Naive thymus-derived CD4-positive, alpha-beta T cell (primary cell): ENCODE measurements around the gene SMIM45.

Experiments
- ATAC-seq: fragments of 150-1000 bp; cut with Tn5 transposase; 2 replicates; pipeline ENCODE4 v1.10.0; 2021; ENCODE audit warnings: mild to moderate bottlenecking, moderate library complexity
- CTCF ChIA-PET: fragments of 350-600 bp; sonication (Branson Sonifier 250); formaldehyde crosslinking; loops from one replicate; lab custom pipeline; 2021; ENCODE audit warnings: antibody characterized with exemption; lab: Charles Lee
- POLR2A ChIA-PET: fragments of 350-600 bp; sonication (Branson Sonifier 250); formaldehyde crosslinking; loops from one replicate; lab custom pipeline; 2021; ENCODE audit warnings: antibody characterized with exemption, inconsistent platforms; lab: Charles Lee
- DNase-seq, 9 donors: peaks; one replicate each; pipeline versions ENCODE4 v3.0.0 to v3.0.0-alpha.2; 2020 to 2022; ENCODE audit warnings: mixed read lengths in 1 of 9
- H3K27ac ChIP-seq: one replicate; pipeline ENCODE4 v1.7.0; 2013; ENCODE audit warnings: mild to moderate bottlenecking, low read depth, low read length, moderate library complexity
- H3K27me3 ChIP-seq, 2 donors: one replicate each; pipeline ENCODE4 v1.7.0; 2013; ENCODE audit warnings: low read length in 2 of 2, mild to moderate bottlenecking in 2 of 2, moderate library complexity in 2 of 2; ENCODE audit not compliant: control insufficient read depth in 2 of 2, insufficient read depth in 2 of 2
- H3K36me3 ChIP-seq, 3 experiments: 1 replicate in 2 of 3; 2 replicates in 1 of 3; pipeline ENCODE4 v1.7.0; 2013; ENCODE audit warnings: low read length in 3 of 3, mild to moderate bottlenecking in 3 of 3, moderate library complexity in 1 of 3; ENCODE audit not compliant: insufficient read depth in 3 of 3, control insufficient read depth in 2 of 3
- H3K4me1 ChIP-seq, 2 donors: one replicate each; pipeline ENCODE4 v1.7.0; 2013; ENCODE audit warnings: low read length in 2 of 2, mild to moderate bottlenecking in 2 of 2, moderate library complexity in 1 of 2; ENCODE audit not compliant: control insufficient read depth in 2 of 2, insufficient read depth in 2 of 2
- H3K4me3 ChIP-seq: 2 replicates; pipeline ENCODE4 v1.7.0; 2013; ENCODE audit warnings: mild to moderate bottlenecking, low read length
- H3K9me3 ChIP-seq, 3 experiments: 1 replicate in 2 of 3; 2 replicates in 1 of 3; pipeline ENCODE4 v1.7.0; 2013; ENCODE audit warnings: low read length in 3 of 3; ENCODE audit not compliant: control insufficient read depth in 2 of 3
- H3K27ac Mint-ChIP-seq, 9 donors: one replicate each; pipeline ENCODE4 v1.8.0; 2020 to 2022; ENCODE audit warnings: mixed read lengths in 9 of 9, mild to moderate bottlenecking in 8 of 9, moderate library complexity in 5 of 9, inconsistent platforms in 2 of 9
- H3K27me3 Mint-ChIP-seq, 5 donors: one replicate each; pipeline ENCODE4 v1.8.0; 2021 to 2022; ENCODE audit warnings: mixed read lengths in 5 of 5, mild to moderate bottlenecking in 1 of 5
- H3K36me3 Mint-ChIP-seq, 5 donors: one replicate each; pipeline ENCODE4 v1.8.0; 2020 to 2022; ENCODE audit warnings: mixed read lengths in 5 of 5, mild to moderate bottlenecking in 3 of 5, inconsistent platforms in 1 of 5
- H3K4me1 Mint-ChIP-seq, 7 donors: one replicate each; pipeline ENCODE4 v1.8.0; 2020 to 2022; ENCODE audit warnings: mixed read lengths in 7 of 7, mild to moderate bottlenecking in 3 of 7, inconsistent platforms in 1 of 7
- H3K4me3 Mint-ChIP-seq, 10 donors: one replicate each; pipeline ENCODE4 v1.8.0; 2020 to 2022; ENCODE audit warnings: mild to moderate bottlenecking in 10 of 10, mixed read lengths in 10 of 10, moderate library complexity in 6 of 10, inconsistent platforms in 2 of 10
- H3K9me3 Mint-ChIP-seq, 11 donors: one replicate each; pipeline ENCODE4 v1.8.0; 2020 to 2022; ENCODE audit warnings: mixed read lengths in 11 of 11, mild to moderate bottlenecking in 4 of 11, inconsistent platforms in 1 of 11, moderate library complexity in 1 of 11
- intact Hi-C, 2 donors: fragments of 100-400 bp; cut with micrococcal nuclease; formaldehyde crosslinking; loops; one replicate each; pipeline ENCODE4 v1.15.1; 2023

SMIM45 gene

GRCh38 chr22:41957941-41958556, 6.1 kb downstream of the SMIM45 start:
- H3K27me3 Mint-ChIP-seq, result peaks cover 0 to 1% (median 0%) of the 10 kb centered on the region in 5 donors
- H3K4me3 Mint-ChIP-seq, result peak overlapping the region in 6 of 10 donors; percentile 3 to 67 (median 50)
- no peaks in the 10 kb centered on the region for H3K36me3 Mint-ChIP-seq
- Histone ChIP-seq H3K9me3 (no peaks in the 10 kb centered on the region), H3K4me3 (no peak overlapping the region), H3K27ac (no peak overlapping the region), H3K27me3 (no peaks in the 10 kb centered on the region), H3K36me3 (no peaks in the 10 kb centered on the region), H3K4me1 (peaks cover 3 to 4% of the 10 kb centered on the region in 2 donors)
- DNase-seq (peak in 2 of 9 donors; percentile 23 to 28), ATAC-seq (peak; percentile 50)
- POLR2A ChIA-PET, result no interaction called here
- peaks cover 0 to 5% (median 4%) of the 10 kb centered on the region in 7 donors for H3K4me1 Mint-ChIP-seq
- H3K9me3 Mint-ChIP-seq, result peaks cover 0 to 2% (median 0%) of the 10 kb centered on the region in 11 donors
- CTCF ChIA-PET, result interaction anchor here (0.6 to 1.7 kb wide), 3 partner anchors 8 to 305 kb away, joined by 3 to 4 read pairs (median 4); no protein-coding TSS in a partner anchor
- H3K27ac Mint-ChIP-seq, result no peak overlapping the region
- intact Hi-C loops, result loop anchor here in 1 of 2 donors (1.0 kb wide), 2 partner anchors 261 to 479 kb away; no protein-coding TSS in a partner anchor

DNA sequence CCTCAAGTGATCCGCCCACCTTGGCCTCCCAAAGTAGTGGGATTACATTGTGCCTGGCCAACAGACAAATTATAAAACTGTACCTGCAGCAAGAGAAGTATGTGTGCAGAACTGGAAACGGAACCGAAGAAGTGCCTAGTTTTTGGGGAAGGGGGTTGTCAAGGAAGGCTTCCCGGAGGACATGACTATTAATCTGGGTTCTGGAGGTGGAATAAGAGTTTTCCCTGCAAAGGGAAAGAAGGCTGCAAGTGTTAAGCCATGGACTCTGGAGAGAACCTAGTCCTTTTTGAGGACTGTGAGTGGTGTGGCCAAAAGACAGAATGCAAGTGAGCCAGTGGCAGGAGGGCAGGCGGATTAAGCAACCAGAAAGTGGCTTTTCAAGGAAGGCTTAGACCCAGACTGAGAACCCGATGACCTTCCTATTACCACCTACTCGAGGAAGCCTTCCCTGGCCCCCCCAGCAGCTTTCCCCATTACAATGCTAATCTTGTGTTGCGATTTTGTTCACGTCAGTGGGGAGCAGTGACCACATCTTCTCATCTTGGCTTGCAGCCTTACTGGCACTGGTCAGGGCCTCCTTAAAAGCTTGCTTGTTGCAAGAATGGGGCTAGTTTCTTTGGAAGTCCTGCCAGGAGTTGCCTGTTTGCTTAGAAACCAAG, 11.6 kb downstream of the SMIM45 start:
- Histone ChIP-seq H3K9me3 (no peaks in the 10 kb centered on the region), H3K4me1 (no peaks in the 10 kb centered on the region), H3K36me3 (no peaks in the 10 kb centered on the region), H3K4me3 (no peak overlapping the region), H3K27ac (no peak overlapping the region), H3K27me3 (no peaks in the 10 kb centered on the region)
- CTCF ChIA-PET, result interaction anchor here (0.6 to 0.8 kb wide), 3 partner anchors 101 to 478 kb away, joined by 3 read pairs; no protein-coding TSS in a partner anchor
- intact Hi-C loops, result no loop called here
- POLR2A ChIA-PET, result no interaction called here
- H3K9me3 Mint-ChIP-seq, result no peaks in the 10 kb centered on the region
- ATAC-seq (no peak), DNase-seq (no peak)
- H3K4me1 Mint-ChIP-seq, result peaks cover 0 to 9% (median 0%) of the 10 kb centered on the region in 7 donors
- no peaks in the 10 kb centered on the region for H3K36me3 Mint-ChIP-seq
- no peak overlapping the region for H3K4me3 Mint-ChIP-seq
- H3K27ac Mint-ChIP-seq, result no peak overlapping the region
- H3K27me3 Mint-ChIP-seq, result no peaks in the 10 kb centered on the region

- Histone ChIP-seq H3K27me3 (no peaks in the 10 kb centered on the region), H3K27ac (no peak overlapping the region), H3K4me1 (no peaks in the 10 kb centered on the region), H3K36me3 (no peaks in the 10 kb centered on the region), H3K4me3 (no peak overlapping the region), H3K9me3 (no peaks in the 10 kb centered on the region)
- no peak for ATAC-seq
- Mint-ChIP-seq H3K27me3 (no peaks in the 10 kb centered on the region), H3K4me3 (no peak overlapping the region), H3K27ac (no peak overlapping the region), H3K36me3 (no peaks in the 10 kb centered on the region), H3K9me3 (no peaks in the 10 kb centered on the region), H3K4me1 (peaks cover 0 to 9% (median 0%) of the 10 kb centered on the region in 7 donors)
- POLR2A ChIA-PET, result interaction anchor here (1.0 kb wide), 1 partner anchor 12 kb away, joined by 3 read pairs; the partner anchor contains the start of gene SMIM45
- intact Hi-C loops, result no loop called here
- no peak for DNase-seq
- CTCF ChIA-PET, result interaction anchor here (0.6 to 0.8 kb wide), 2 partner anchors 102 to 478 kb away, joined by 3 read pairs; no protein-coding TSS in a partner anchor
Observed at GRCh38 chr22:41964112-41964491, 12.2 kb downstream of the SMIM45 start.

DNA sequence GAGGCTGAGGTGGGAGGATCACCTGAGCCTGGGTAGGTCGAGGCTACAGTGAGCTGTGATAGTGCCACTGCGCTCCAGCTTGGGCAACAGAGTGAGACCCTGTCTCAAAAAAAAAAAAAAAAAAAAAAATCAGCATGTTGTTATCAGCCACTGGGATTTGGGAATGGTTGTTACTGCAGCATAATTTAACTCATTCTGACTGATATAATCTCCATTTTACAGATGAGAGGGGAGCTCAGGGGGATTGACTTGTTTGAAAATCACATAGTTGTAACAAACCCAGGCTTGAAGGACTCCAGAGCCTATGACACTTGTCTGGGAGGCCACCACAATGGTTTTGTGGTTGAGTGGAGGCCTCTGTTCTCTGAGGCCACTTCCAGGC, 14.3 kb downstream of the SMIM45 start:
- intact Hi-C loops, result loop anchor here (1.0 to 5.0 kb wide), 9 partner anchors 105 to 587 kb away; partner anchors contain the start of genes NAGA (in 2 of the 2), PHETA2 (in 1 of the 2), SERHL2 (in 1 of the 2) and SMDT1 (in 1 of the 2)
- Histone ChIP-seq H3K9me3 (no peaks in the 10 kb centered on the region), H3K27ac (no peak overlapping the region), H3K4me3 (no peak overlapping the region), H3K27me3 (no peaks in the 10 kb centered on the region), H3K4me1 (no peaks in the 10 kb centered on the region), H3K36me3 (no peaks in the 10 kb centered on the region)
- DNase-seq (no peak), ATAC-seq (no peak)
- no peak overlapping the region for H3K4me3 Mint-ChIP-seq
- H3K4me1 Mint-ChIP-seq, result peaks cover 0 to 9% (median 0%) of the 10 kb centered on the region in 7 donors
- ChIA-PET POLR2A (no interaction called here), CTCF (interaction anchor here (0.6 to 2.8 kb wide), 4 partner anchors 12 to 478 kb away, joined by 4 to 16 read pairs (median 6); no protein-coding TSS in a partner anchor)
- peaks cover 0 to 2% (median 0%) of the 10 kb centered on the region in 11 donors for H3K9me3 Mint-ChIP-seq
- no peak overlapping the region for H3K27ac Mint-ChIP-seq
- peaks cover 0 to 5% (median 0%) of the 10 kb centered on the region in 5 donors for H3K27me3 Mint-ChIP-seq
- no peaks in the 10 kb centered on the region for H3K36me3 Mint-ChIP-seq

- Histone ChIP-seq H3K36me3 (no peaks in the 10 kb centered on the region), H3K9me3 (no peaks in the 10 kb centered on the region), H3K27me3 (no peaks in the 10 kb centered on the region), H3K4me3 (no peak overlapping the region), H3K27ac (no peak overlapping the region), H3K4me1 (no peaks in the 10 kb centered on the region)
- Mint-ChIP-seq H3K36me3 (no peaks in the 10 kb centered on the region), H3K27me3 (peaks cover 0 to 9% (median 0%) of the 10 kb centered on the region in 5 donors), H3K27ac (peak overlapping the region in 1 of 9 donors; percentile 72), H3K4me1 (peaks cover 0 to 9% (median 0%) of the 10 kb centered on the region in 7 donors), H3K9me3 (peaks cover 0 to 2% (median 0%) of the 10 kb centered on the region in 11 donors), H3K4me3 (no peak overlapping the region)
- peak; percentile 84 for ATAC-seq
- ChIA-PET CTCF (interaction anchor here (0.6 to 2.8 kb wide), 6 partner anchors 13 to 506 kb away, joined by 3 to 16 read pairs (median 4); no protein-coding TSS in a partner anchor), POLR2A (no interaction called here)
- intact Hi-C loops, result loop anchor here (1.0 to 5.0 kb wide), 9 partner anchors 104 to 586 kb away; partner anchors contain the start of genes NAGA (in 2 of the 2), PHETA2 (in 1 of the 2), SERHL2 (in 1 of the 2) and SMDT1 (in 1 of the 2)
- peak in 6 of 9 donors; percentile 20 to 59 (median 48) for DNase-seq
Observed at GRCh38 chr22:41966607-41967240, 14.8 kb downstream of the SMIM45 start.

DNA sequence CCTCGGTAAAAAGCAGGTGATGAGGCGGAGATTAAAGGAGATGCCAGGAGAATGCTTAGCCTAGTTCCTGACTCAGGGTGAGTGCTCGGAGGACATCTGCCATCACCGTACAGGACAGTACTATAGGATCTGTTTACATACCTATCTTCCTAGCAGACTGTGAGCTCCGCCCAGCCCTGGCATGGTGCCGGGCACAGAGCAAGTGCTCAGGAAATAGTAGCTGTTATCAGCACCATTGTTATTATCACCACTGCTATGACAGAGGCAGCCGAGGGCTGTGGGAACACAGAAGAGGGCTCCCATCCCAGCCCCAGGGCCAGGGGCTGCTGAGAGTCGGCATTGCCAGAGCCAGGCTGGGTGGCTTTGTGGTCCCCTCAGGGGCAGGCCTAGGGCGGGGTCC, 16.7 kb downstream of the SMIM45 start:
- no peak for ATAC-seq
- Histone ChIP-seq H3K9me3 (no peaks in the 10 kb centered on the region), H3K4me1 (no peaks in the 10 kb centered on the region), H3K36me3 (no peaks in the 10 kb centered on the region), H3K4me3 (no peak overlapping the region), H3K27me3 (no peaks in the 10 kb centered on the region), H3K27ac (no peak overlapping the region)
- Mint-ChIP-seq H3K9me3 (peaks cover 0 to 2% (median 0%) of the 10 kb centered on the region in 11 donors), H3K4me1 (peaks cover 0 to 9% (median 0%) of the 10 kb centered on the region in 7 donors), H3K27me3 (peaks cover 4 to 25% (median 9%) of the 10 kb centered on the region in 5 donors), H3K4me3 (no peak overlapping the region), H3K36me3 (no peaks in the 10 kb centered on the region), H3K27ac (no peak overlapping the region)
- DNase-seq, result no peak
- intact Hi-C loops, result loop anchor here in 1 of 2 donors (5.0 kb wide), 1 partner anchor 104 kb away; the partner anchor contains the start of genes NAGA and PHETA2
- POLR2A ChIA-PET, result no interaction called here
- CTCF ChIA-PET, result interaction anchor here (0.6 to 2.8 kb wide), 5 partner anchors 11 to 505 kb away, joined by 3 to 16 read pairs (median 4); no protein-coding TSS in a partner anchor
